Caco-2 (cell line): ENCODE results near the gene CYP1A2. TPM values are rescaled to one million over a fixed set of nuclear protein-coding genes. Genes with fewer than 3 reads are reported as not detected.
"Not testable (repeated sequence)": the region's sequence is repeated elsewhere in the genome, so short reads cannot be mapped to it uniquely, and the experiment has no call there.

Experiments used
- BruUV-seq: library from RNA; stranded (reverse); fragments of 400-500 nt; replicated peaks from 2 replicates; lab custom pipeline; 2021; lab: Mats Ljungman, UMichigan
- CTCF ChIA-PET: fragments of 300-600 bp; sonication (Branson Sonifier 250); formaldehyde crosslinking; loops from one replicate; lab custom pipeline; 2022; ENCODE audit warnings: antibody characterized with exemption; lab: Charles Lee
- POLR2A ChIA-PET: fragments of 300-600 bp; sonication (Branson Sonifier 250); formaldehyde crosslinking; loops from one replicate; lab custom pipeline; 2022; ENCODE audit warnings: antibody characterized with exemption; lab: Charles Lee
- DNase-seq, 2 experiments: peaks; one replicate each; pipeline versions ENCODE4 v3.0.0 to v3.0.0-alpha.2; 2020 to 2022
- H3K27me3 ChIP-seq: replicated peaks from 2 replicates; pipeline ENCODE4 v1.6.0; 2011; ENCODE audit warnings: low read length; ENCODE audit not compliant: control insufficient read depth, insufficient read depth
- H3K36me3 ChIP-seq: 2 replicates; pipeline ENCODE4 v1.5.1; 2011; ENCODE audit warnings: low read length; ENCODE audit not compliant: control insufficient read depth, insufficient read depth
- H3K4me1 ChIP-seq: fragments of 250-450 bp; sonication (Bioruptor Pico); 2 replicates; pipeline ENCODE4 v1.5.1; 2020; ENCODE audit warnings: mild to moderate bottlenecking
- H3K4me3 ChIP-seq: 2 replicates; pipeline ENCODE4 v1.5.1; 2011; ENCODE audit warnings: low read depth, mild to moderate bottlenecking, control low read depth, low read length
- H3K9me3 ChIP-seq: fragments of 250-450 bp; sonication (Bioruptor Pico); 2 replicates; pipeline ENCODE4 v1.5.1; 2020; ENCODE audit warnings: mild to moderate bottlenecking, moderate library complexity
- H3K27ac Mint-ChIP-seq: one replicate; pipeline ENCODE4 v1.8.0; 2022; ENCODE audit warnings: mixed read lengths; ENCODE audit not compliant: unreplicated experiment
- H3K27me3 Mint-ChIP-seq: one replicate; pipeline ENCODE4 v1.8.0; 2022; ENCODE audit warnings: mixed read lengths; ENCODE audit not compliant: insufficient read depth, unreplicated experiment
- H3K36me3 Mint-ChIP-seq: one replicate; pipeline ENCODE4 v1.8.0; 2022; ENCODE audit warnings: mild to moderate bottlenecking, mixed read lengths; ENCODE audit not compliant: insufficient read depth, unreplicated experiment
- H3K4me1 Mint-ChIP-seq: one replicate; pipeline ENCODE4 v1.8.0; 2022; ENCODE audit warnings: low read depth, mixed read lengths; ENCODE audit not compliant: unreplicated experiment
- H3K4me3 Mint-ChIP-seq: one replicate; pipeline ENCODE4 v1.8.0; 2022; ENCODE audit warnings: mild to moderate bottlenecking, moderate library complexity, mixed read lengths; ENCODE audit not compliant: unreplicated experiment
- H3K9me3 Mint-ChIP-seq: one replicate; pipeline ENCODE4 v1.8.0; 2022; ENCODE audit warnings: mixed read lengths; ENCODE audit not compliant: unreplicated experiment
- intact Hi-C: fragments of 100-400 bp; cut with micrococcal nuclease; formaldehyde crosslinking; loops from one replicate; pipeline ENCODE4 v1.10.0; 2022; ENCODE audit not compliant: unreplicated experiment
- total RNA-seq: library from RNA; stranded (reverse); gene quantifications from 2 replicates; pipeline ENCODE4 v1.2.3, GENCODE V29; 2022
- TF ChIP-seq, protein P1 (sequence below), 2 experiments: fragments of 200-600 bp in 1 of 2; IDR thresholded peaks; 1 replicate in 1 of 2; 2 replicates in 1 of 2; pipeline versions ENCODE4 v1.5.1 to v1.8.0; 2011 to 2022; ENCODE audit warnings: antibody characterized with exemption in 1 of 2, control low read depth in 1 of 2, inconsistent platforms in 1 of 2, low read depth in 1 of 2, low read length in 1 of 2, mild to moderate bottlenecking in 1 of 2, moderate library complexity in 1 of 2; ENCODE audit not compliant: insufficient read depth in 1 of 2, severe bottlenecking in 1 of 2, unreplicated experiment in 1 of 2

Gene CYP1A2
- total RNA-seq, 1 experiment from 2014 or later: not detected

DNA sequence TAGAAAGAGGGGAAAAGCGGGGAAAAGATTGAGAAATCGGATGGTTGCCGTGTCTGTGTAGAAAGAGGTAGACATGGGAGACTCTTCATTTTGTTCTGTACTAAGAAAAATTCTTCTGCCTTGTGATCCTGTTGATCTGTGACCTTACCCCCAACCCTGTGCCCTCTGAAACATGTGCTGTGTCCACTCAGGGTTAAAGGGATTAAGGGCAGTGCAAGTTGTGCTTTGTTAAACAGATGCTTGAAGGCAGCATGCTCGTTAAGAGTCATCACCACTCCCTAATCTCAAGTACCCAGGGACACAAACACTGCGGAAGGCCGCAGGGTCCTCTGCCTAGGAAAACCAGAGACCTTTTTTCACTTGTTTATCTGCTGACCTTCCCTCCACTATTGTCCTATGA, 19.3 kb upstream of the CYP1A2 start:
- BruUV-seq, CTCF ChIA-PET, intact Hi-C loops, H3K27ac Mint-ChIP-seq, H3K9me3 ChIP-seq, H3K4me3 ChIP-seq, H3K27me3 Mint-ChIP-seq, H3K27me3 ChIP-seq, H3K9me3 Mint-ChIP-seq, H3K36me3 ChIP-seq, DNase-seq, POLR2A ChIA-PET, H3K4me3 Mint-ChIP-seq: not testable (repeated sequence)
- peaks cover 27% of the 10 kb centered on the region for H3K4me1 Mint-ChIP-seq
- H3K4me1 ChIP-seq: peaks cover 40% of the 10 kb centered on the region
- peaks cover 24% of the 10 kb centered on the region for H3K36me3 Mint-ChIP-seq

DNA sequence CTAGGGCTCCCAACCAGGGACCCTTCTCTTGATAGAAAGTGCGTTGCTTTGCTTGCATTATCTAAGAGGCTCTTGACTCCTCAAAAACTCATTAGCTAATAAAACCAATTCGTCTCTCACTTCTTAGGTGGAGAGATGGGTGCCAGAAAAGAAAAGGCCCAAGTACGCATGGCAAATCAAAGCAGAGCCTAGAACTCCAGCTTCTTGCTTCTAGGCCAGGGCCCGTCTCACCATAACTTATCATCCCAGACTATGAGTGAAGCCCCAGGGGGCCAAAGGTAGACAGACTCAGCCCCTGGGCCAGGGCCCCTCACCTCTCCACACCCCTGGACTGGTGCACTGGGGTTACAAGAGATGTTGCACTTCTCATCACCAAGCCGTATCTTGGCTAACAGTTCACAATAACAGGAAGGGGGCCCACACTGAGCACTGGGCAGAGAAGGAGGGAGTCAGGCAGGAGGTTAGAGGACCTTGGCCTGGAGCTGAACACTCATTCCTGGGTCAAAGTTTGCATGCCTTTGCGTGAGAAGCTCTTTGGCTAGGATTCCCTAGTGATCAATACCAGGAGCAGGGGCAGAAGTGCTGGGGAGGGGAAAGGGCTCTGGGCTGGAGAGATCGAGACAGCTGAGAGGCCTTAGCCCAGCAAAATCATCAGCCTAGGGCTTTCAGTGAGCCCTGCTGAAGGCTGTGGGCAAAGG, 17.9 kb upstream of the CYP1A2 start:
- POLR2A ChIA-PET: interaction anchor here (0.7 kb wide), 1 partner anchor 38 kb away, joined by 3 read pairs; no protein-coding TSS in a partner anchor
- no TSS peak for BruUV-seq
- Histone ChIP-seq H3K4me3 (no peak overlapping the region), H3K9me3 (no peaks in the 10 kb centered on the region), H3K4me1 (peaks cover 30% of the 10 kb centered on the region), H3K27me3 (no peaks in the 10 kb centered on the region), H3K36me3 (no peaks in the 10 kb centered on the region)
- H3K9me3 Mint-ChIP-seq: no peaks in the 10 kb centered on the region
- TF ChIP-seq, protein P1, sequence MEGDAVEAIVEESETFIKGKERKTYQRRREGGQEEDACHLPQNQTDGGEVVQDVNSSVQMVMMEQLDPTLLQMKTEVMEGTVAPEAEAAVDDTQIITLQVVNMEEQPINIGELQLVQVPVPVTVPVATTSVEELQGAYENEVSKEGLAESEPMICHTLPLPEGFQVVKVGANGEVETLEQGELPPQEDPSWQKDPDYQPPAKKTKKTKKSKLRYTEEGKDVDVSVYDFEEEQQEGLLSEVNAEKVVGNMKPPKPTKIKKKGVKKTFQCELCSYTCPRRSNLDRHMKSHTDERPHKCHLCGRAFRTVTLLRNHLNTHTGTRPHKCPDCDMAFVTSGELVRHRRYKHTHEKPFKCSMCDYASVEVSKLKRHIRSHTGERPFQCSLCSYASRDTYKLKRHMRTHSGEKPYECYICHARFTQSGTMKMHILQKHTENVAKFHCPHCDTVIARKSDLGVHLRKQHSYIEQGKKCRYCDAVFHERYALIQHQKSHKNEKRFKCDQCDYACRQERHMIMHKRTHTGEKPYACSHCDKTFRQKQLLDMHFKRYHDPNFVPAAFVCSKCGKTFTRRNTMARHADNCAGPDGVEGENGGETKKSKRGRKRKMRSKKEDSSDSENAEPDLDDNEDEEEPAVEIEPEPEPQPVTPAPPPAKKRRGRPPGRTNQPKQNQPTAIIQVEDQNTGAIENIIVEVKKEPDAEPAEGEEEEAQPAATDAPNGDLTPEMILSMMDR (IDR thresholded peaks at IDR 0.05; ENCODE audit: insufficient read depth in 1 of 2, low read depth in 1 of 2, low read length in 1 of 2, severe bottlenecking in 1 of 2, unreplicated experiment in 1 of 2): no peak
- H3K27me3 Mint-ChIP-seq: no peaks in the 10 kb centered on the region
- CTCF ChIA-PET: interaction anchor here (0.6 to 1.0 kb wide), 2 partner anchors 38 to 421 kb away, joined by 7 to 14 read pairs; no protein-coding TSS in a partner anchor
- H3K4me1 Mint-ChIP-seq: peaks cover 27% of the 10 kb centered on the region
- H3K27ac Mint-ChIP-seq: peak overlapping the region; percentile 33
- no peak overlapping the region for H3K4me3 Mint-ChIP-seq
- intact Hi-C loops: no loop called here
- peak; percentile 48 to 81 for DNase-seq
- peaks cover 24% of the 10 kb centered on the region for H3K36me3 Mint-ChIP-seq

DNA sequence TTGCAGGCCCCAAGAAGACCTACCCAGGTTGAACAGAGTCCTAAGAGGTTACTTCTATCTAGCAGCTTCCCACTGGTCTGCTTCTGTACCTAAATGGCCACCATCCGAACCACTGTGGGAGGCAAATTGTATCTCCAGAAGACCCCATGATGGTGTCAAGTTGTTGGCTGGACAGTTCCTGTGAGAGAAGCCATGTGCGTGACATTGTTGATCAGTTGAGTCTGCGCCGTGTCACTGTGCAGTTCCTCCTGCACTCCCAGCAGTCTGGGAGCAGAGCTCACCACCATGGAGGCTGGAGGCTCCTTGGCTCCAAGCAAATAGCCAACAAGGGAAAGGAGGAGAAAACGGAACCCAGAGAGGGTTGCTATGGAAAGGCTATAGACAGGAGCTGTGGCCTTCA, 15.8 kb upstream of the CYP1A2 start:
- H3K27ac Mint-ChIP-seq: no peak overlapping the region
- CTCF ChIA-PET: no interaction called here

More for the DNA sequence above, 15.8 kb upstream of the CYP1A2 start:
- Histone ChIP-seq H3K36me3 (no peaks in the 10 kb centered on the region), H3K9me3 (no peaks in the 10 kb centered on the region), H3K4me3 (no peak overlapping the region), H3K4me1 (peaks cover 22% of the 10 kb centered on the region), H3K27me3 (no peaks in the 10 kb centered on the region)
- BruUV-seq: no TSS peak
- TF ChIP-seq, protein P1 (IDR thresholded peaks at IDR 0.05; ENCODE audit: insufficient read depth in 1 of 2, low read depth in 1 of 2, low read length in 1 of 2, severe bottlenecking in 1 of 2, unreplicated experiment in 1 of 2): no peak
- no peaks in the 10 kb centered on the region for H3K27me3 Mint-ChIP-seq
- DNase-seq: no peak
- intact Hi-C loops: no loop called here
- peaks cover 10% of the 10 kb centered on the region for H3K36me3 Mint-ChIP-seq
- H3K9me3 Mint-ChIP-seq: no peaks in the 10 kb centered on the region
- POLR2A ChIA-PET: no interaction called here
- peaks cover 19% of the 10 kb centered on the region for H3K4me1 Mint-ChIP-seq
- no peak overlapping the region for H3K4me3 Mint-ChIP-seq
